ENCODE results near the gene ABCF3. TPM values are rescaled to one million over a fixed set of nuclear protein-coding genes. Genes with fewer than 3 reads are reported as not detected.

Gene ABCF3
- total RNA-seq, 2 experiments from 2014 or later = 57.6 to 60.2 TPM

DNA sequence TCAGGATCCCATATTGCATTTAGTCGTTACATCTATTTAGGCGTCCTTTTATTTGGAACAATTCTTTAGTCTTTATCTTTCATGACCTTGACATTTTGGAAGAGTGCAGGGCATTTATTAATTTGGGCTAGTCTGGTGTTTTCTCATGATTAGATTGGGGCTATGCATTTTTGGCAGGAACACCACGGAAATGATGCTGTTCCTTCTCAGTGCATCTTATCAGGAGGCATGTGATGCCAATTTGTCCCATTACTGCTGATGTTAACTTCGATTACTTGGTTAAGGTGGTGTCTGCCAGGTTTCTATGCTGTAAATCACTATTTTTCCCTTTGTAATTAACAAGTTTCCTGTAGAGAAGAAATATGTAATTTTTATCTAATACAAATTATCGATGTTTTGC is 25.3 kb downstream of the ABCF3 start:
- no peaks in the 10 kb centered on the region for H3K36me3 Mint-ChIP-seq
- H3K4me1 Mint-ChIP-seq = no peaks in the 10 kb centered on the region
- CTCF ChIA-PET = interaction anchor here (0.7 to 1.1 kb wide), 3 partner anchors 17 to 38 kb away, joined by 3 read pairs; partner anchors contain the start of gene EEF1AKMT4
- H3K4me3 Mint-ChIP-seq = no peak overlapping the region
- no peak for DNase-seq
- peaks cover 23% of the 10 kb centered on the region for H3K27me3 Mint-ChIP-seq
- no peak for ATAC-seq
- H3K27ac Mint-ChIP-seq = no peak overlapping the region
- H3K9me3 Mint-ChIP-seq (ENCODE audit: low read depth) = no peaks in the 10 kb centered on the region

GRCh38 chr3:184211718-184212117 is 25.7 kb downstream of the ABCF3 start:
- H3K27me3 Mint-ChIP-seq = peaks cover 19% of the 10 kb centered on the region
- no peaks in the 10 kb centered on the region for H3K4me1 Mint-ChIP-seq
- no peaks in the 10 kb centered on the region for H3K9me3 Mint-ChIP-seq (ENCODE audit: low read depth)
- H3K36me3 Mint-ChIP-seq = no peaks in the 10 kb centered on the region
- CTCF ChIA-PET = interaction anchor here (0.7 to 1.1 kb wide), 3 partner anchors 16 to 38 kb away, joined by 3 read pairs; partner anchors contain the start of gene EEF1AKMT4
- no peak overlapping the region for H3K27ac Mint-ChIP-seq
- no peak overlapping the region for H3K4me3 Mint-ChIP-seq
- DNase-seq (no peak), ATAC-seq (no peak)

DNA sequence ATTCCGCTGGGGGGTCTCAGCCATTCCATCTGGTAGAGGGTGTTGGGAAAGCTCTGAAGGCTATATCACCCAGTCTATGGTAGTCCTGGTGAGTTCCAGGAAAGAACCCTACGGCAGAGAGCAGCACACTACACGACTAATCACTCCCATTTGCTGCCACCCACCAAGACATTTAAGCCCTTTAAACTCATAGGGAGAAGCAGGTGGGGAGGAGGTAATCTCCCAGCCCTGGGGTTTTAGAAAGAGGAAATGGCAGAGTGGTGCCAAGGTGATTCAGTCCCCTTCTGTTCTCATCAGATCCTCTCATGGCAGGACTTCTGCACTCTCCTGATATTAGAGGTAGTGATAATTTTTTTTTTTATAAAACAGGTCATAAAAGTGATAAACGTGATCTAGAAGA is 32.8 kb downstream of the ABCF3 start:
- ATAC-seq = no peak
- Mint-ChIP-seq H3K36me3 (no peaks in the 10 kb centered on the region), H3K27ac (no peak overlapping the region)

DNA sequence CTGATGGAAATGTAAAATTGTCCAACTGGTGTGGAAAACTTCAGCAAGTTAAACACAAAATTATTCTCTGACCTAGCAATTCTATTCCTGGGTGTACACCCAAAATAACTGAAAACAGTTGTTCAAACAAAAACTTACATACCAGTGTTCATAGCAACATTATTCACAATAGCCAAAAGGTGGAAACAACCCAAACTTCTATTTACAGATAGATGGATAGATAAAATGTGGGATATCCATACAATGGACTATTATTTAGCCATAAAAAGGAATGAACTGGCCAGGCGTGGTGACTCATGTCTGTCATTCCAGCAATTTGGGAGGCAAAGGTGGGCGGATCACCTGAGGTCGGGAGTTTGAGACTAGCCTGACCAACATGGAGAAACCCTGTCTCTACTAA is 36.5 kb downstream of the ABCF3 start:
- no peaks in the 10 kb centered on the region for H3K4me1 Mint-ChIP-seq
- no peaks in the 10 kb centered on the region for H3K9me3 Mint-ChIP-seq (ENCODE audit: low read depth)
- H3K27me3 Mint-ChIP-seq = peaks cover 18% of the 10 kb centered on the region
- H3K4me3 Mint-ChIP-seq = no peak overlapping the region
- ATAC-seq = no peak
- no peak overlapping the region for H3K27ac Mint-ChIP-seq
- CTCF ChIA-PET = no interaction called here
- no peak for DNase-seq
- no peaks in the 10 kb centered on the region for H3K36me3 Mint-ChIP-seq

More for the DNA sequence above, 32.8 kb downstream of the ABCF3 start:
- Mint-ChIP-seq H3K4me3 (no peak overlapping the region), H3K27me3 (peaks cover 14% of the 10 kb centered on the region), H3K9me3 (ENCODE audit: low read depth) (no peaks in the 10 kb centered on the region), H3K4me1 (no peaks in the 10 kb centered on the region)
- no peak for DNase-seq
- CTCF ChIA-PET = interaction anchor here (3.4 kb wide), 1 partner anchor 9 kb away, joined by 12 read pairs; no protein-coding TSS in a partner anchor

GRCh38 chr3:184223946-184224345 is 37.9 kb downstream of the ABCF3 start:
- peaks cover 2% of the 10 kb centered on the region for H3K4me1 Mint-ChIP-seq
- no peak overlapping the region for H3K4me3 Mint-ChIP-seq
- no peaks in the 10 kb centered on the region for H3K9me3 Mint-ChIP-seq (ENCODE audit: low read depth)
- ATAC-seq (no peak), DNase-seq (no peak)
- no peaks in the 10 kb centered on the region for H3K36me3 Mint-ChIP-seq
- CTCF ChIA-PET = interaction anchor here (1.3 kb wide), 1 partner anchor 65 kb away, joined by 3 read pairs; no protein-coding TSS in a partner anchor
- peaks cover 32% of the 10 kb centered on the region for H3K27me3 Mint-ChIP-seq
- no peak overlapping the region for H3K27ac Mint-ChIP-seq

DNA sequence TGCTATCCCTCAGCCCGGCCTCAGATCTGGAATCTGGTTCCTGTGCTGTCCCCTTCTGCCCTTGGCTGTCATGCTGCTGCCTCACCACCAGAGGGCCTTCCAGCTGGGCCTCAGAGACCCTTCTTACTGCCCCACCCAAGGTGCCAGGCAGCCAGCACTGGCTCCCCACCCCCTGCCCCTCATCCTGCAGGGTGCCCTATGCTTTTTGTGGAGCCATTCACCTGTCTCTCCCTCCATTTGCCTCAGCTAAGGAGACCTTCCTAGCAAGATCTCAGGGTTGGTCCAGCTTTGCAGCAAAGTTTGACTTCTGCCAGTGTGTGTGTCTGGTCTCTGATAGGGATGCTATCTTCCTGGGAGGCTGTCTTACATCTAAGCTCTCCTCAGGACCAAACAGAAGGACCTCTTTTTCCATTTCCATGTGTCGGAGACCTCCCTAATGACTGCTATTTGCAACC is 41.5 kb downstream of the ABCF3 start:
- peak; percentile 40 for ATAC-seq
- H3K36me3 Mint-ChIP-seq = no peaks in the 10 kb centered on the region
- H3K4me1 Mint-ChIP-seq = peaks cover 6% of the 10 kb centered on the region
- no peaks in the 10 kb centered on the region for H3K9me3 Mint-ChIP-seq (ENCODE audit: low read depth)
- H3K27ac Mint-ChIP-seq = no peak overlapping the region
- CTCF ChIA-PET = interaction anchor here (0.8 to 5.3 kb wide), 50 partner anchors 9 to 1144 kb away, joined by 3 to 47 read pairs (median 4); partner anchors contain the start of genes ABCF3, ALG3, CAMK2N2 and EEF1AKMT4
- no peak overlapping the region for H3K4me3 Mint-ChIP-seq
- H3K27me3 Mint-ChIP-seq = peaks cover 52% of the 10 kb centered on the region
- DNase-seq = peak; percentile 64

- ATAC-seq = no peak
- CTCF ChIA-PET = interaction anchor here (0.6 to 5.3 kb wide), 38 partner anchors 10 to 1145 kb away, joined by 3 to 47 read pairs (median 5); partner anchors contain the start of genes ABCF3, ALG3, CAMK2N2 and EEF1AKMT4
- H3K27me3 Mint-ChIP-seq = peaks cover 53% of the 10 kb centered on the region
- no peaks in the 10 kb centered on the region for H3K36me3 Mint-ChIP-seq
- peaks cover 6% of the 10 kb centered on the region for H3K4me1 Mint-ChIP-seq
- no peaks in the 10 kb centered on the region for H3K9me3 Mint-ChIP-seq (ENCODE audit: low read depth)
- H3K4me3 Mint-ChIP-seq = no peak overlapping the region
- H3K27ac Mint-ChIP-seq = no peak overlapping the region
- no peak for DNase-seq
Measured at GRCh38 chr3:184228376-184229137, 42.6 kb downstream of the ABCF3 start.

GRCh38 chr3:184229394-184230080 is 43.5 kb downstream of the ABCF3 start, which contains the start of gene VWA5B2:
Gene VWA5B2, plus strand, starts transcription at chr3:184229585. Its CDS starts 944 bp downstream, at chr3:184230529.
- H3K36me3 Mint-ChIP-seq = no peaks in the 10 kb centered on the region
- H3K4me3 Mint-ChIP-seq = no peak within 1 kb of the TSS
- H3K27ac Mint-ChIP-seq = no peak within 1 kb of the TSS
- DNase-seq = peak; percentile 74
- H3K27me3 Mint-ChIP-seq = peaks cover 50% of the 10 kb centered on the region
- H3K9me3 Mint-ChIP-seq (ENCODE audit: low read depth) = no peaks in the 10 kb centered on the region
- peaks cover 6% of the 10 kb centered on the region for H3K4me1 Mint-ChIP-seq
- ATAC-seq = peak; percentile 96
- CTCF ChIA-PET = interaction anchor here (0.6 to 5.3 kb wide), 6 partner anchors 11 to 60 kb away, joined by 3 to 42 read pairs (median 4); partner anchors contain the start of genes CAMK2N2 and EEF1AKMT4

DNA sequence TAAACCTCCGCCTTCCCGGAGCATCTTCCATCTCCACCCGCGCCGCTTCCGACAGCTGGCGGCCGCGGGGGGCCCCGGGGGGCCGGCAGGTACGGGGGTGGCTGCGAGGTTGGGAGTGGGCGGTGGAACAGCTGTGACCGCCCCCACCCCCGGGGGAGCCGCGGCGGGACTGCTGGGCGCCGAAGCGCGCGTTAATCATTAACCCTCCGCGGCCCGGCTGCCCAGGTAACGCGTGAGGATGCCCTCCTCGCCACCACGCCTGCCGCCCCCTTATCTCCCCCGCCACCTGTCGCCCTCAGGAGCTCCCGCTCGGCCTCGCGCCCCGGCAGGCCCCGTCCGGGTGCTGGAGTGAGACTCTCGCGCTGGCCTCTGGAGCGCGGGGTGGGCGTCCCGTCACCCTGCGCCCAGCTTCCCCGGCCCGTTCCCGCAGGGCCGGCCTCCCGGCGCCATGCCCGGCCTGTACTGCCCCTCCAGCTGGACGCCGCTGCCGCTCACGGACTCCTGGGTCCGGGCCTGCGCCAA is 44.1 kb downstream of the ABCF3 start:
- no peak for DNase-seq
- CTCF ChIA-PET = interaction anchor here (0.6 to 5.3 kb wide), 6 partner anchors 10 to 59 kb away, joined by 3 to 42 read pairs (median 4); partner anchors contain the start of genes CAMK2N2 and EEF1AKMT4
- H3K36me3 Mint-ChIP-seq = no peaks in the 10 kb centered on the region
- peaks cover 6% of the 10 kb centered on the region for H3K4me1 Mint-ChIP-seq
- no peaks in the 10 kb centered on the region for H3K9me3 Mint-ChIP-seq (ENCODE audit: low read depth)
- peaks cover 49% of the 10 kb centered on the region for H3K27me3 Mint-ChIP-seq
- H3K27ac Mint-ChIP-seq = no peak overlapping the region
- H3K4me3 Mint-ChIP-seq = no peak overlapping the region
- no peak for ATAC-seq

GRCh38 chr3:184230603-184231528 is 44.9 kb downstream of the ABCF3 start:
- H3K9me3 Mint-ChIP-seq (ENCODE audit: low read depth) = no peaks in the 10 kb centered on the region
- H3K36me3 Mint-ChIP-seq = no peaks in the 10 kb centered on the region
- H3K4me3 Mint-ChIP-seq = peak overlapping the region; percentile 4
- CTCF ChIA-PET = interaction anchor here (0.6 to 5.3 kb wide), 5 partner anchors 9 to 59 kb away, joined by 3 to 42 read pairs (median 4); partner anchors contain the start of gene EEF1AKMT4
- H3K27me3 Mint-ChIP-seq = peaks cover 45% of the 10 kb centered on the region
- H3K4me1 Mint-ChIP-seq = peaks cover 6% of the 10 kb centered on the region
- ATAC-seq = no peak
- no peak for DNase-seq
- no peak overlapping the region for H3K27ac Mint-ChIP-seq

GRCh38 chr3:184231671-184232070 is 45.7 kb downstream of the ABCF3 start:
- CTCF ChIA-PET = interaction anchor here (1.5 kb wide), 1 partner anchor 12 kb away, joined by 3 read pairs; no protein-coding TSS in a partner anchor
- no peak for ATAC-seq
- H3K27ac Mint-ChIP-seq = no peak overlapping the region

More at GRCh38 chr3:184231671-184232070, 45.7 kb downstream of the ABCF3 start:
- Mint-ChIP-seq H3K27me3 (peaks cover 45% of the 10 kb centered on the region), H3K4me1 (peaks cover 6% of the 10 kb centered on the region), H3K4me3 (no peak overlapping the region), H3K9me3 (ENCODE audit: low read depth) (no peaks in the 10 kb centered on the region), H3K36me3 (no peaks in the 10 kb centered on the region)
- no peak for DNase-seq
